Heart right ventricle (tissue), 16 donors: ENCODE results near the gene MINPP1. TPM values are rescaled to one million over a fixed set of nuclear protein-coding genes. Genes with fewer than 3 reads are reported as not detected.
"Not testable (repeated sequence)": the region's sequence is repeated elsewhere in the genome, so short reads cannot be mapped to it uniquely, and the experiment has no call there.

ENCODE experiments used
- ATAC-seq, 8 donors: fragments of 200-7000 bp; cut with Tn5 transposase; one replicate each; pipeline ENCODE4 v1.9.1; 2020; ENCODE audit warnings: mild to moderate bottlenecking in 8 of 8, moderate library complexity in 8 of 8, moderate number of reproducible peaks in 1 of 8
- DNase-seq, 2 donors: peaks; one replicate each; pipeline ENCODE4 v3.0.0-alpha.2; 2020
- H3K27ac ChIP-seq, 10 donors: fragments of 200-600 bp; sonication (generic) in 2 of 10; one replicate each; pipeline versions ENCODE4 v1.5.0 to v1.8.0; 2020 to 2022; ENCODE audit warnings: mild to moderate bottlenecking in 3 of 10
- H3K27me3 ChIP-seq, 7 donors: fragments of 200-600 bp; one replicate each; pipeline ENCODE4 v1.8.0; 2021 to 2022; ENCODE audit warnings: mild to moderate bottlenecking in 2 of 7
- H3K36me3 ChIP-seq, 9 donors: fragments of 200-600 bp; sonication (generic) in 1 of 9; one replicate each; pipeline versions ENCODE4 v1.5.0 to v1.8.0; 2020 to 2022; ENCODE audit warnings: mild to moderate bottlenecking in 2 of 9
- H3K4me1 ChIP-seq, 9 donors: fragments of 200-600 bp; sonication (generic) in 1 of 9; one replicate each; pipeline versions ENCODE4 v1.5.0 to v1.8.0; 2020 to 2022; ENCODE audit warnings: mild to moderate bottlenecking in 4 of 9
- H3K4me3 ChIP-seq, 10 donors: fragments of 200-600 bp; sonication (generic) in 2 of 10; one replicate each; pipeline versions ENCODE4 v1.5.0 to v1.8.0; 2020 to 2022; ENCODE audit warnings: mild to moderate bottlenecking in 7 of 10, moderate library complexity in 2 of 10
- H3K9me3 ChIP-seq, 11 donors: fragments of 200-600 bp in 10 of 11; sonication (generic) in 2 of 11; one replicate each; pipeline versions ENCODE4 v1.5.0 to v1.8.0; 2013 to 2022; ENCODE audit warnings: mild to moderate bottlenecking in 2 of 11, control low read depth in 1 of 11, moderate library complexity in 1 of 11
- CTCF ChIP-seq, 9 donors: fragments of 200-600 bp; sonication (generic) in 2 of 9; IDR thresholded peaks; one replicate each; pipeline versions ENCODE4 v1.5.0 to v1.8.0; 2021 to 2022; ENCODE audit warnings: antibody characterized with exemption in 9 of 9, mild to moderate bottlenecking in 5 of 9, moderate library complexity in 1 of 9
- WGBS, 2 donors: extraction: QIAGEN DNeasy Blood & Tissue Kit; methylation state at CpG; one replicate each; pipeline ENCODE4 v1.1.7; 2013; ENCODE audit warnings: inconsistent platforms in 1 of 2; 5-methylcytosine and 5-hydroxymethylcytosine counted together
- intact Hi-C, 10 donors: fragments of 100-400 bp; cut with DNase I; formaldehyde crosslinking; loops; one replicate each; pipeline versions ENCODE4 v1.11.1 to v1.14.2; 2022
- polyA plus RNA-seq, 2 donors: library from polyadenylated mRNA; stranded (reverse); fragments of 200-250 nt; gene quantifications; one replicate each; pipeline ENCODE4 v1.2.3, GENCODE V29; 2013
- total RNA-seq, 10 donors: library from RNA; stranded (reverse); fragmentation: NEBNext Ultra II Directional in 3 of 10; extraction: Animal tissue kit (Norgen Biotek cat#: 25700) in 3 of 10; gene quantifications; one replicate each; pipeline versions ENCODE4 v1.2.1 to v1.2.4, GENCODE V29; 2021 to 2023
- donor health status: Arrhythmogenic right ventricular cardiomyopathy.
- donor health status: ischemic (EF 13 %, LVEDD 7.1; RV severe dilation, severe dysfunction).
- donor health status: healthy with polysubstance abuse.
- donor health status: DM: no; HTN: yes; CAD: no.
- donor health status: DM: no; HTN: no; CAD: no.
- donor health status: ischemic (EF 25% LVEDD 6.9; RV normal size, moderate dysfunction).
- donor health status: ischemic (EF 25% LVEDD 5.7; RV mildly dilated, moderate dysfunction).
- donor health status: healthy.
- donor health status: DM: yes; HTN: yes; CAD: no.
- donor health status: Ischemic cardiomyopathy.
- donor health status: ischemic (EF 35%, LVEDD 5.7; RV mildly dilated, moderate dysfunction).
- donor health status: nonischemic (EF 11% LVEDD 7.7; RV severe dilation, severe dysfunction).
- donor health status: DM: yes; HTN: yes; CAD: no.
- donor health status: PGD.
- donor health status: ischemic (EF 29% LVEDD 5.4; RV normal size, mild dysfunction).
- donor health status: nonischemic (EF 23%, LVEDD 6.1; RV moderate dilation, normal function).

Gene MINPP1
- total and polyA plus RNA-seq, 12 donors = 4.3 to 8.7 (median 5.9) TPM

DNA sequence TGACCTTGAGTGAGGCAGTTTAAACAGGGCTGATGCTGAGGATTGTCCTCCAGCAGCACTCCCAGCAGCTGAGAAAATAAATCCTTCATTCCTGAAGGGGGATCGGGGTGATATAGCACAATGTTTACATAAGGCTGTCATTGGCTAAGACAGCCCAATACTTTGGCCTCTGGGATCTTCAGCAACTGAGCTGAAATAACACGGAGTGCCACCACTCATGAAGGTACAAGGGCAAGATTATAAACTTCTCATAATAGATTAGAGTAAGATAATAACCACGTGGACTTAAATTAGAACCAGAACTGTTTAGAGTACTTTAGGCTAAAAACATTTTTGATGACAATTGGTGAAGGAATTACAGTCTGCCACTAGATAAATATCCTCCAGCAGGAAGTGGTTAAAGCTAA, 85.0 kb downstream of the MINPP1 start:
- Histone ChIP-seq H3K4me1 (no peaks in the 10 kb centered on the region), H3K27ac (no peak overlapping the region), H3K36me3 (no peaks in the 10 kb centered on the region), H3K27me3 (no peaks in the 10 kb centered on the region), H3K9me3 (no peaks in the 10 kb centered on the region), H3K4me3 (no peak overlapping the region)
- DNase-seq = no peak
- WGBS, 2 donors = 54% methylated on average over 3 of the region's 3 CpGs
- intact Hi-C loops = no loop called here
- no peak for TF ChIP-seq CTCF (IDR thresholded peaks at IDR 0.05)
- no peak for ATAC-seq

DNA sequence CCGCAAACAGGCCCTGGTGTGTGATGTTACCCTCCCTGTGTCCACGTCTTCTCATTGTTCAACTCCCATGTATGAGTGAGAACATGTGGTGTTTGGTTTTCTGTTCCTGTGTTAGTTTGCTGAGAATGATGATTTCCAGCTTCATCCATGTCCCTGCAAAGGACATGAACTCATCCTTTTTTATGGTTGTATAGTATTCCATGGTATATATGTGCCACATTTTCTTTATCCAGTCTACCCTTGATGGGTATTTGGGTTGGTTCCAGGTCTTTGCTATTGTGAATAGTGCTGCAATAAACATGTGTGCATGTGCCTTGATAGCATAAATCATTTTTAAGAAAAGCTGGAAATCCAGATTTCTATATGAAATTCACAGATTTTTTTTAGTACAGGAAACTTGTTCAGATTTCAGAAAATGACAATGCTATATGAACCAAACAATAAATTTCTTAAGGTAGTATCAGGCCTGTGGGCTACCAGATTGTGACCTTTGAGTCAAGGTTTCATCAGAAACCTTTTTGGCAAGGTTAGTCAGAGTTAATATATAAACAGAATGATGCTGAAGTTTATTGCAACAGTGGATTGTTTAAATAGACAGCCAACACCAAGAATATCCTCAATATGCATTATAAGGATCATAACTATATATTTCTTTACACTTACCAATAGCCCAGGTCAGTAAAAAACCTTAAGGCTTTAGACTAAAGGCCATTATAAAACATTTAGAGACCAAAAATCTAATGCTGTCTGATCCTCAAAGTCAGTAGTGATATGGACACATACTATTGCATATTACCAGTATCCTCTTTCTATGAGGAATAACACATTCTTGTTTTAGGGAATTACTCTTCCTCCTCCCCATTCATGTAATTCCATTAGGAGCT, 86.3 kb downstream of the MINPP1 start:
- H3K27ac ChIP-seq = no peak overlapping the region
- DNase-seq = no peak
- 88 to 98% methylated on average over 2 of the region's 2 CpGs for WGBS, 2 donors
- H3K36me3 ChIP-seq = no peaks in the 10 kb centered on the region
- no peaks in the 10 kb centered on the region for H3K9me3 ChIP-seq
- H3K4me3 ChIP-seq = no peak overlapping the region
- intact Hi-C loops = no loop called here
- ATAC-seq = no peak
- no peaks in the 10 kb centered on the region for H3K27me3 ChIP-seq
- H3K4me1 ChIP-seq = peaks cover 0 to 7% (median 0%) of the 10 kb centered on the region in 9 donors
- no peak for TF ChIP-seq CTCF (IDR thresholded peaks at IDR 0.05)

DNA sequence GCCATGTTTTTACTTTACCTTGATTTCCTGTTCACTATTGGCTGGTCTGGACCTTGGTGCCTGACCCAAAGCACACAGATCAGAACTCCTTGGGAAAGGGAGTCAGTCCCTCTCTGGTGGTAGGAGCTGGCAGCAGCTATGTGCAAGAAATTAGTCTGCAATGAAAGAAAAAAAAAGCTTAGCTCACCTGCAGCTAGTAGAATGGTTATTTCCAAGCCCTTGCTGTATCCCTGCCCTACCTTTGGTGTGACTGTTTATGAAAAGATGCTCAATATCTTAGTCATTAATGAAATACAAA, 86.8 kb downstream of the MINPP1 start:
- Histone ChIP-seq H3K4me1 (peaks cover 0 to 7% (median 0%) of the 10 kb centered on the region in 9 donors), H3K4me3 (no peak overlapping the region), H3K9me3 (no peaks in the 10 kb centered on the region), H3K27ac (no peak overlapping the region), H3K27me3 (no peaks in the 10 kb centered on the region), H3K36me3 (no peaks in the 10 kb centered on the region)
- DNase-seq (no peak), ATAC-seq (no peak)
- intact Hi-C loops = no loop called here
- TF ChIP-seq CTCF (IDR thresholded peaks at IDR 0.05) = no peak

DNA sequence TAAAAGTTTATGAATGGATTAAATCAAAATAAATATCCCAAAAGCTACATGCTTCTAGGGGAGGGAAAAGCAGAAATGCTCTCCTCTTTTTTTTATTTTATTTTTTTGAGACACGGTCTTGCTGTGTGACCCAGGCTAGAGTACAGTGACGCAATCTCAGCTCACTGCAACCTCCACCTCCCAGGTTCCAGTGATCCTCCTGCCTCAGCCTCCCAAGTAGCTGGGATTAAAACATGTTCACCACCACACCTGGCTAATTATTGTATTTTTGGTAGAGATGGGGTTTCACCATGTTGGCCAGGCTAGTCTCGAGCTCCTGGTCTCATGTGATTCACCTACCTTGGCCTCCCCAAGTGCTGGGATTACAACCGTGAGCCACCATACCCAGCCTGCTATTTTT, 88.2 kb downstream of the MINPP1 start:
- H3K4me1 ChIP-seq, ATAC-seq, H3K27ac ChIP-seq, H3K9me3 ChIP-seq, DNase-seq, intact Hi-C loops, H3K27me3 ChIP-seq, H3K4me3 ChIP-seq, H3K36me3 ChIP-seq: not testable (repeated sequence)
- WGBS, 2 donors = 88 to 95% methylated on average over 4 of the region's 4 CpGs

- H3K27ac ChIP-seq = no peak overlapping the region
- TF ChIP-seq CTCF (IDR thresholded peaks at IDR 0.05) = no peak
- ATAC-seq (no peak), DNase-seq (no peak)
- no peaks in the 10 kb centered on the region for H3K27me3 ChIP-seq
- intact Hi-C loops = no loop called here
- no peaks in the 10 kb centered on the region for H3K36me3 ChIP-seq
- no peak overlapping the region for H3K4me3 ChIP-seq
- H3K4me1 ChIP-seq = peaks cover 0 to 7% (median 0%) of the 10 kb centered on the region in 9 donors
- no peaks in the 10 kb centered on the region for H3K9me3 ChIP-seq
Observed at GRCh38 chr10:87593702-87594101, 89.0 kb downstream of the MINPP1 start.
